Activated CD4-positive, alpha-beta T cell treated with anti-CD3 and anti-CD28 coated beads, Interleukin-2, amount 10 ng/mL, durations not matched to agents 7 days and 5 days (primary cell): ENCODE data around the gene BCL11B. TPM values are rescaled to one million over a fixed set of nuclear protein-coding genes. Genes with fewer than 3 reads are reported as not detected.
"Not testable (repeated sequence)": the region's sequence is repeated elsewhere in the genome, so short reads cannot be mapped to it uniquely, and the experiment has no call there.

Source experiments
- CTCF ChIA-PET: fragments of 350-600 bp; sonication (Branson Sonifier 250); formaldehyde crosslinking; loops from one replicate; lab custom pipeline; 2021; ENCODE audit warnings: antibody characterized with exemption; lab: Charles Lee
- POLR2A ChIA-PET: fragments of 350-600 bp; sonication (Branson Sonifier 250); formaldehyde crosslinking; loops from one replicate; lab custom pipeline; 2021; ENCODE audit warnings: antibody characterized with exemption; lab: Charles Lee
- DNase-seq: peaks from one replicate; pipeline ENCODE4 v3.0.0-alpha.2; 2020
- H3K27ac Mint-ChIP-seq: one replicate; pipeline ENCODE4 v1.8.0; 2021; ENCODE audit warnings: mild to moderate bottlenecking, moderate library complexity, mixed read lengths
- H3K27me3 Mint-ChIP-seq: one replicate; pipeline ENCODE4 v1.8.0; 2021; ENCODE audit warnings: mixed read lengths
- H3K36me3 Mint-ChIP-seq: one replicate; pipeline ENCODE4 v1.8.0; 2021; ENCODE audit warnings: low read depth, mixed read lengths
- H3K4me1 Mint-ChIP-seq: one replicate; pipeline ENCODE4 v1.8.0; 2021; ENCODE audit warnings: mixed read lengths
- H3K4me3 Mint-ChIP-seq: one replicate; pipeline ENCODE4 v1.8.0; 2021; ENCODE audit warnings: mild to moderate bottlenecking, moderate library complexity, mixed read lengths
- H3K9me3 Mint-ChIP-seq: one replicate; pipeline ENCODE4 v1.8.0; 2021; ENCODE audit warnings: mixed read lengths
- total RNA-seq, 2 experiments: library from RNA; stranded (reverse); gene quantifications; one replicate each; pipeline ENCODE4 v1.2.3, GENCODE V29; 2021

Gene BCL11B
- total RNA-seq, 2 experiments from 2014 or later, result 115 to 116 TPM

DNA sequence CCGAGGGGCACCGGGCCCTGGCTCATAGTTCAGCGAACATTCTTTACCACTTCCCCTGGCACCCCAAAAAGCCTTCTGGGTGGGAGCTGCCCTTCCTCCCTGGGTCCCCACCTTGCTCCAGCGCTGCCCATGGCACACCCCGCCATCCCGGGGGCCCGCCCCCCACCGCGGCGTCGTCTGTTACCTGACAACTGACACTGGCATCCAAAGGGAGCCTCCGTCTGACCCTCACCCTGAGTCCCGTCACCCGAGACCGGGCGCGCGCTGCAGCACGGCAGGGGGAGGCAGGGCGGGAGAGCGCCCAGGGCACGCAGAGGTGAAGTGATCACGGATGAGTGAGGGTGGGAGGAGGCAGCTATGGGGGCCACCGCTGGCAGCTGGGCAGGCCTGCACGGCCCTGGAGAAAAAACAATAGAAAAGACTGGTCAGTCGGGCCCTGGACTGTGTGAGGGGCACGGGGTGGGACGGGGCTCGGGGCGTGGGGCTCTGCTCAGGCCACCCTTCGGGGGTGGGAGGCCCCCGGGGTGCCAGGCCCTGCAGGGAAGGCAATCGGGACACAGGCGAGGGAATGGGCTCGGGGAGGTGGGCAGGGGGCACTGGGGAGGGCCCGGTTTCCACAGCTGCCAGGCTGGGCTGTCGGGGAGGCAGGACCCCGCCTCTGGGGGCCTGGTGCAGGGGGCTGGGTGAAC, 40.7 kb downstream of the BCL11B start:
- no peak for DNase-seq
- Mint-ChIP-seq H3K9me3 (no peaks in the 10 kb centered on the region), H3K27me3 (no peaks in the 10 kb centered on the region), H3K36me3 (peaks cover 79% of the 10 kb centered on the region), H3K27ac (peak overlapping the region; percentile 98), H3K4me3 (peak overlapping the region; percentile 78), H3K4me1 (peaks cover 97% of the 10 kb centered on the region)
- CTCF ChIA-PET, result interaction anchor here (0.6 to 17.4 kb wide), 13 partner anchors 8 to 1225 kb away, joined by 3 to 192 read pairs (median 5); partner anchors contain the start of gene BCL11B
- POLR2A ChIA-PET, result interaction anchor here (0.6 to 1.5 kb wide), 3 partner anchors 11 to 34 kb away, joined by 3 to 6 read pairs (median 4); no protein-coding TSS in a partner anchor

DNA sequence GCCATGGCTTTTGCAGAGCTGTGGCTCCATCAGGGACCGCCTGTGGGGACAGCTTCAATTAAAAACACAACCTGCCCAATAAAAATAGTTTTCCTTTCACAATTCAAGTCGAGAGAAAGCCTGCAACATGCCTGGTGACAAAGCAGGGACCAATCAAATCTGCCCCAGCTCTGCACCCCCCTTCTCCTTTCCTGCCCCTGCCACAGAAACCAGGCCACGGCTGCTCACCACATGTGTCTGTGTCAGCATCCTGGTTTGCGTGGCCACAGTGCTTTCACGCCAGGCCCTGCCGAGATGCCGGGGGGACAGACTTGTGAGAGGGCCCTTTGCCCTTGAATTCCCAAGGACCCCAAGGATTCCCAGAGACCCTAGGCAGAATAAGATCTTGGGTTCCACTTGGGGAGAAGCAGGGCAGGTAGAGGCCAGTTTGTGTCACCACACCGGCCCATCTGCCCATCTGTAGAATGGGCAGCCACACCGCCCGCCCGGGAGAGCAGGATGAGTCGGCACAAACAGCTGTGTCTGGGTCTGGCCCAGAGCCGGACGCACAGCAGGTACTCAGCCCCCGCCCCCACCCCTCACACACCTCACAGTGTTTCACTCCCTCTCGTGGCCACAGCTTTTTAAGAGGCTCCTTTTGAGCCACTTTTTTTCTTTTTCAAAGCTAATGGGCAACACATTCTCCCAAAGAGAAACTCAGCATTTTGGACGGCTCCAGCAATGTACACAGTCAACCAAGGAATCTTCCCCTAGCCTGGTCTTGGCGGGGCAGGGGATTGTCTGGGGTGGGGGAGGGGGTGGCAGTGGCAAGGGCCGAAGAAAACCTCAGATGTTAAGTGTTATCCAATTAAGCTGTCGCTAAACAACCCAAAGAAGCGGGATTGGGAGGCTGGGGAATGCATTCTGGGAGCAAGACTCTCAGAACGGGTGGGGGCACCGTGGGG, 41.5 kb downstream of the BCL11B start:
- DNase-seq, result peak; percentile 91
- H3K4me3 Mint-ChIP-seq, result peak overlapping the region; percentile 74
- ChIA-PET CTCF (interaction anchor here (0.6 to 17.4 kb wide), 19 partner anchors 10 to 1224 kb away, joined by 3 to 192 read pairs (median 4); partner anchors contain the start of gene BCL11B), POLR2A (interaction anchor here (0.5 to 1.5 kb wide), 8 partner anchors 12 to 1246 kb away, joined by 3 to 6 read pairs (median 4); no protein-coding TSS in a partner anchor)
- peaks cover 97% of the 10 kb centered on the region for H3K4me1 Mint-ChIP-seq
- peaks cover 79% of the 10 kb centered on the region for H3K36me3 Mint-ChIP-seq
- H3K27me3 Mint-ChIP-seq, result no peaks in the 10 kb centered on the region
- peak overlapping the region; percentile 98 for H3K27ac Mint-ChIP-seq
- no peaks in the 10 kb centered on the region for H3K9me3 Mint-ChIP-seq

GRCh38 chr14:99229654-99230207, 42.3 kb downstream of the BCL11B start:
- Mint-ChIP-seq H3K4me3 (peak overlapping the region; percentile 74), H3K9me3 (no peaks in the 10 kb centered on the region), H3K27ac (peak overlapping the region; percentile 98), H3K27me3 (no peaks in the 10 kb centered on the region), H3K36me3 (peaks cover 80% of the 10 kb centered on the region), H3K4me1 (peaks cover 97% of the 10 kb centered on the region)
- POLR2A ChIA-PET, result interaction anchor here (0.5 to 1.2 kb wide), 5 partner anchors 11 to 1524 kb away, joined by 3 to 4 read pairs (median 3); no protein-coding TSS in a partner anchor
- peak; percentile 45 for DNase-seq
- CTCF ChIA-PET, result interaction anchor here (0.5 to 17.4 kb wide), 14 partner anchors 11 to 1117 kb away, joined by 3 to 192 read pairs (median 4); partner anchors contain the start of gene BCL11B

DNA sequence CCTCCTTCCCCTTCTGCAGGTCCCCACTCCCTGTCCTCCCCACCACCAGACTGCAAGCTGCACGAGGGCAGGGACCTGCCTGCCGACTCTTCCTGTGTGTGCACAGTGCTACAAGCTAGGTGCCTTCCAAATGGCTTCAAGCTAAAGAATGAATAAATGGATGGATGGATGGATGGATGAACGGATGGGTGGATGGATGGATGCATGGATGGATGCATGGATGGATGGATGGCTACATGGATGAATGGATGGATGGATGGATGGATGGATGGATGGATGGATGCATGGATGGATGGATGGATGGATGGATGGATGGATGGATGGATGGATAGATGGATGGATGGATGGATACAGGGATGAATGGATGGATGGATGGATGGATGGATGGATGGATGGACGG, 43.2 kb downstream of the BCL11B start:
- Mint-ChIP-seq H3K4me1 (peaks cover 98% of the 10 kb centered on the region), H3K27ac (peak overlapping the region; percentile 98), H3K36me3 (peaks cover 82% of the 10 kb centered on the region), H3K4me3 (peak overlapping the region; percentile 74)
- H3K27me3 Mint-ChIP-seq, POLR2A ChIA-PET, DNase-seq, H3K9me3 Mint-ChIP-seq: not testable (repeated sequence)
- CTCF ChIA-PET, result interaction anchor here (0.5 to 17.4 kb wide), 8 partner anchors 8 to 1116 kb away, joined by 3 to 192 read pairs (median 3); partner anchors contain the start of gene BCL11B

DNA sequence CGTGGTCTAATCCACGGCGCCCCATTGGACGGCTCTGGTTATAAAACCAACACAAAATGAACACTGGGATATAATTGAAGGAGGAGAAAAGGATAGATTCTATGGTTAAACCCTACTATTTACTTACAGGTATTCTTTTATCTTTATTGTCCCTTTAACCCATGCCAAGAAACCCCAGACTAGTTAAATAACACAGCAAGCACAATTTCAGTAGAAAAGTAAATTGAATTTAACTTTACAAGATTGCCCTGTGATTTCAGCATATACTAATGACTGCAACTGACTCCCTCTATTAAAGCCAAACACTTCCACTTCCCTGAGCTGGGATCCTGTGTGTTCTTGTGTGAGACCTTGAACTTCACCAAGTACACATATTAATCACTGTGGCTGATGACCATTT, 45.3 kb downstream of the BCL11B start:
- CTCF ChIA-PET, result interaction anchor here (1.0 to 3.9 kb wide), 11 partner anchors 10 to 45 kb away, joined by 3 to 19 read pairs (median 4); partner anchors contain the start of gene BCL11B
- no peak for DNase-seq
- Mint-ChIP-seq H3K36me3 (peaks cover 89% of the 10 kb centered on the region), H3K9me3 (no peaks in the 10 kb centered on the region), H3K27ac (peak overlapping the region; percentile 98), H3K4me3 (peak overlapping the region; percentile 56), H3K27me3 (no peaks in the 10 kb centered on the region), H3K4me1 (peaks cover 98% of the 10 kb centered on the region)
- POLR2A ChIA-PET, result no interaction called here

DNA sequence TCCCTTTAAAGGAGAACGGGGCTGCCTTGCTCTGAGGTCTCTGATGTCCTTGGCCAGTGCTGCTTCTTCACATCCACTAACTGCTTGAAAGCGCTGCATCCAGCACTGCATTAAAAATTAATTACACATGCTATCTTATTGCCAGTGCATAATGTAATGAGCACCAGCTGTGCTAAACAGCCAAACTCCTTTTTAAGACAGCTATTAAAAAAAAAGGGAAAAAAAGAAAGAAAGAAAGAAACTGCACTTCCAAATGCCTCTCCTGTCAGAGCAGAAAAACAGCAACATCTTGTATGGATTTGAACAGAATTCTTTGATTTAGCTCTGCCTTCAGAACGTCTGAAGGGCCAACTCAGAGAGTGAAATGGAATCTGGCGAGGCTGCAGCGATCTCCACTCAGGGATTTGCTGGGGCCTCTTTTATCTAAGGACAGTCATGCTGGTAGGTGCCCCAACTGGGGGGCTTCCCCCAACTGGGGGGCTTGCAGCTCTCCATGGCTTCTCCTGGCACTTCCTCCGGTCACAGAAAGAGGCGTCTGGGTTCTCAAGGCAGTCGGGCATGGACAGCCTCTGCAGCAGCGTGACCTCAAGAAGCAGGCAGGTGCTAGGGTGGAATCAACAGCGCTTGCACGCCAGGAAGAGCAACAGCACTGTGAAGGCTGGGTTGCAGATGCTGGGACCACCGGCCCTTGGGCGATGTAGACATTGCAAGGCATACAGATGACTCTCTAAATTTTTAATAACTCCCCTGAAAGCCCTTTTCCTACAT, 46.4 kb downstream of the BCL11B start:
- Mint-ChIP-seq H3K27ac (peak overlapping the region; percentile 98), H3K27me3 (no peaks in the 10 kb centered on the region), H3K4me1 (peaks cover 97% of the 10 kb centered on the region), H3K4me3 (peak overlapping the region; percentile 56), H3K9me3 (no peaks in the 10 kb centered on the region), H3K36me3 (peaks cover 88% of the 10 kb centered on the region)
- no peak for DNase-seq
- ChIA-PET CTCF (interaction anchor here (1.1 to 3.9 kb wide), 16 partner anchors 9 to 41 kb away, joined by 3 to 19 read pairs (median 5); no protein-coding TSS in a partner anchor), POLR2A (interaction anchor here (0.5 to 1.1 kb wide), 2 partner anchors 8 to 37 kb away, joined by 3 to 7 read pairs; no protein-coding TSS in a partner anchor)

DNA sequence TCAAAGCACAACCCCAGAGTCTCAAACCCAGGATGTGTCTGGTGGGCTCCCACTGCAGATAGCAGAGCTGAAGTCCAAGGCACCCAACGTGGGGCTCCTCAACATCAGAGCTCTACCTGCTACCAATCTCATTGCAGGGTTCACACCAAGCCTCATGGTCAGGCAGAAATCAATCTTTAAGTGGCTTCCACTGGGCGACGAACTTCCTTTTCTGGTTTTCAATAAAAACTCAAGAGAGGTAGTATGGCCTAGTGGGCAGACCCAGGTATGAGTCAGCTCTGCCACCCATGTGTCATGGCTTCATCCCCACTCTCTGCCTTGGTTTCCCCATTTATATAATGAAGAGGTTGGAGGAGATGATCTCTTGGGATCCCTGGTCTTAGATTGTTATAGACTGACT, 47.0 kb downstream of the BCL11B start:
- Mint-ChIP-seq H3K27ac (peak overlapping the region; percentile 98), H3K9me3 (no peaks in the 10 kb centered on the region), H3K27me3 (no peaks in the 10 kb centered on the region), H3K4me1 (peaks cover 97% of the 10 kb centered on the region), H3K36me3 (peaks cover 89% of the 10 kb centered on the region), H3K4me3 (peak overlapping the region; percentile 56)
- ChIA-PET POLR2A (interaction anchor here (1.1 kb wide), 1 partner anchor 38 kb away, joined by 3 read pairs; no protein-coding TSS in a partner anchor), CTCF (interaction anchor here (1.1 to 3.9 kb wide), 17 partner anchors 9 to 47 kb away, joined by 3 to 19 read pairs (median 6); partner anchors contain the start of gene BCL11B)
- no peak for DNase-seq

DNA sequence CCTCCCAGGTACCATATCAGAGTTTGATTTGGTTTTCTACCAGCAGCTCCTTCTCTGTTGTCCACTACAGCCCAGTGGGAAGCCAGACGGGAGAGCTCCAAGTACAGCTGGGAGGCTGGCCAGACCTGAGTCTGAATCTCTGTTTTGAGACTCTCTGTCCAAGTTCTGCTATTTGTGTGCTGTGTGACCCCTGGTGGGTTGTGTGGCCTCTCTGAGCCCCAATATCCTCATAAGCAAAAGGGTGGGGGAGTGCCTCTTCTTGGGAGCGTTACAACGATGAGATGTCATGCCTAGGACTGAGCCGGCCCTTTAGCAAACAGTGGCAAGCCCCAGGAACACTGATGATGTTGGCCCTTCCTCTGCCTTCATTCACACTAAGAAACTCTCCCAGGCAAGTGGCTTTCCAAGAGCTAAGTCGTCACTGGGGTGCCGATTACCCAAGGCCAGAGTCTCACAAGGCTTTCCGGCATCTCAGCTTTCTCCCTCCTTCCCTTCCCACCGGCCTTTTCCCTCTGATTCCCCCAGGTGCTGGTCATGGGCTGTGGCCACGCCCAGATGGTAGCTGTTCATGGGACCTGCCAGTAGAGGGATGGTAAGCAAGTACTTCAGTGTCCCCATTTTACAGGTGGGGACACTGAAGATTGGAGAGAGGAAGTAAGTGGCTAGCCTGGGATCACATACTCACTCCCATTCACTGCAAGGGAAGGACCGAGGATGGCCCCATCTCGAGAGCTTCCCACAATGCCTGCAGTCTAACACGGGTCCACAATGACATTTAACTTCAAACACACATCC, 47.7 kb downstream of the BCL11B start:
- Mint-ChIP-seq H3K27me3 (no peaks in the 10 kb centered on the region), H3K9me3 (no peaks in the 10 kb centered on the region), H3K4me1 (peaks cover 95% of the 10 kb centered on the region), H3K4me3 (peak overlapping the region; percentile 19), H3K27ac (peak overlapping the region; percentile 98), H3K36me3 (peaks cover 87% of the 10 kb centered on the region)
- POLR2A ChIA-PET, result interaction anchor here (1.1 kb wide), 1 partner anchor 38 kb away, joined by 3 read pairs; no protein-coding TSS in a partner anchor
- DNase-seq, result no peak
- CTCF ChIA-PET, result interaction anchor here (1.1 to 3.9 kb wide), 17 partner anchors 8 to 48 kb away, joined by 3 to 19 read pairs (median 6); partner anchors contain the start of gene BCL11B

DNA sequence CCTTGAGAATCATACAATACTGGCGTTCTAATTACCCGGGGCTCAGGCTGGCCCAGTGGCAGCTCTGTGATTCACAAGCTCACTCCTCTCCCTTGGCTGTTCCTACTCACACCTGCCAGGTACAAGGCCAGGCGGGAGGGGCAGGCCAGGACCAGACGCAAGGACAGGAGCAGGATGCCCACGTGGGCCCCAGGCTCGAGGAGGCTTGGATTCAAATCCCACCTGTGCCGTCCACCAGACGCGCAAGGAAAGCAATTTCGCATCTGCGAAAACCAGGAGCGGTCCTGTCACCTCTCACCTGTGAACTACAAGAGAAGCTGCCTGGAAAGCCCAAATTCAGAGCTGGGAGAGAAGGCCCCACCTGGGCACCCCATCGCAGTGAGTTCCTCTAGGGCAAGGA, 50.6 kb downstream of the BCL11B start:
- Mint-ChIP-seq H3K9me3 (no peaks in the 10 kb centered on the region), H3K4me1 (peaks cover 92% of the 10 kb centered on the region), H3K36me3 (peaks cover 75% of the 10 kb centered on the region), H3K4me3 (no peak overlapping the region), H3K27me3 (no peaks in the 10 kb centered on the region), H3K27ac (peak overlapping the region; percentile 43)
- DNase-seq, result no peak
- CTCF ChIA-PET, result interaction anchor here (1.0 to 1.6 kb wide), 2 partner anchors 14 to 27 kb away, joined by 3 to 5 read pairs; no protein-coding TSS in a partner anchor
- POLR2A ChIA-PET, result no interaction called here

DNA sequence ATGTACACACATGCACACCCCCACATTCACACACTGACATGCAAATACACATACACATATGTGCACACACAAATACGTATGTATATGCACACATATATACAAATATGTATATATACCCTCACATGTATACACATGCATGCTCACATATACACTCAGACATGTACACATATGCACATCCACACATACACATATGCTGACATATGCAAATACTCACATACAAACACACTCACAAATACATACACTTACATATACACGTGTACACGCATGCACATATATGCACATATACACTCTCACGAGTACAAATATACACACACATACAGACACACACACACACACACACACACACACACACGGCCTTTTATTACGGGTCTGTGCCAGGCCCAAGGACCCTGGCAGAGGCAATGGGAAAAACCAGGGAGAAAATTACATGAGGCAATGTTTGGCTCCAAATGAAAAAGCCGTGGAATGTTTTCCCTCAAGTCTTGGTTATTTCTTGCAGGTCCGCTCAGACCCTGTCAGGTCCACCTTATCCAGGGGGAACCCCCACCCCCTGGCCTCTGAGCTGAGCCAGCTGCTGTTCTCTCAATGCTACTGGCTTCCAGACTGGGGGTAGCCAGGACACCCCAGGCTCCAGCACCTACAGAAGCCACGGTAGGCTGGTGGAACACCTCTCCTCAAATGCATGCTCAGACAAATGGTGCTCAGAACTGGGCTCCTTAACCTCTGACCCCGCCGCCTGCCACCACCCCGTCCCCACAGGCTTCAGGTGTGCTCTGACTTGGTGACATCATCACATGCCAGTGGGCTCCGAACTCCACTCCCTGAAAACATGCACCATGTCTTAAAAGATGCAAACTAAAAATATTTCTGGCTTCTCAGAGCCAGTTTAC, 54.7 kb downstream of the BCL11B start:
- Mint-ChIP-seq H3K27ac (peak overlapping the region; percentile 76), H3K9me3 (no peaks in the 10 kb centered on the region), H3K4me3 (peak overlapping the region; percentile 49), H3K4me1 (peaks cover 91% of the 10 kb centered on the region), H3K36me3 (peaks cover 61% of the 10 kb centered on the region), H3K27me3 (no peaks in the 10 kb centered on the region)
- ChIA-PET POLR2A (interaction anchor here (0.7 kb wide), 1 partner anchor 8 kb away, joined by 7 read pairs; no protein-coding TSS in a partner anchor), CTCF (interaction anchor here (0.6 to 2.2 kb wide), 8 partner anchors 11 to 1080 kb away, joined by 3 to 10 read pairs (median 3); no protein-coding TSS in a partner anchor)
- DNase-seq, result no peak
